ENCODE results near the gene CCL14. TPM values are rescaled to one million over a fixed set of nuclear protein-coding genes. Genes with fewer than 3 reads are reported as not detected.
A peak's percentile ranks its signal among the peaks of the same experiment; 100 is the strongest.
"Not testable (repeated sequence)": the region's sequence is repeated elsewhere in the genome, so short reads cannot be mapped to it uniquely, and the experiment has no call there.

Gene CCL14
- polyA plus RNA-seq, 4 donors = 5.4 to 61.9 (median 6.3) TPM

DNA sequence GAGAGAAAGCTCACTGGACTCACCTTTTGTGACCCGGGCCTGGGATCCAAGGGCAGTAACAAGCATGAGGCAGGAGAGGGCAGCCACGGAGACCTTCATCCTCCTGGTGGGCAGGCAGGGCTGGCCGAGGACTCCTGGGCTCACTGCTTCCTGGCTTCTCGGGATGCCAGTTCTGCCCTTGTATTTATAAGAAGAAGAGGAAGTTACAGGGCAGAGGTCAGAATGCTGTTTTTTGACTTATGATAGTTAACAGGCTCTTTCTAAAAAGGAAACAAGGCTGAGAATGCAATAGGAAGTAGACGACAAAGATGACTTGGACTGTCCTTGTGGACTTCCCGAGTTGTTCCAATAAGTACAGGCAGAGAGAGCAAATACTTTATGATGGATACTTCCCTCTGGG is 31.3 kb upstream of the CCL14 start, which contains the start of gene CCL23:
CCL23 (minus strand) TSS at position 174 of the 400 bp plus-strand sequence; CDS start at position 99, 75 bp downstream.
- no peaks in the 10 kb centered on the region for H3K27me3 ChIP-seq (ENCODE audit: control insufficient read depth in 3 of 3, insufficient read depth in 3 of 3, low read length in 3 of 3)
- FAIRE-seq (no peak), DNase-seq (no peak)
- WGBS, 3 donors = 27 to 53% (median 51%) methylated on average over 6 of the region's 6 CpGs
- no peak within 1 kb of the TSS for H3K27ac ChIP-seq (ENCODE audit: low read depth in 1 of 3, low read length in 2 of 3)
- peaks cover 0 to 2% of the 10 kb centered on the region in 2 donors for H3K9me3 ChIP-seq (ENCODE audit: control insufficient read depth in 2 of 2, insufficient read depth in 1 of 2, low read depth in 1 of 2, low read length in 1 of 2)
- H3K36me3 ChIP-seq (ENCODE audit: control insufficient read depth in 3 of 3, insufficient read depth in 2 of 3, low read depth in 1 of 3, low read length in 3 of 3) = peaks cover 0 to 4% (median 0%) of the 10 kb centered on the region in 3 donors
- no peaks in the 10 kb centered on the region for H3K4me1 ChIP-seq (ENCODE audit: control insufficient read depth in 3 of 3, insufficient read depth in 2 of 3, low read depth in 1 of 3, low read length in 2 of 3)
- H3K4me3 ChIP-seq (ENCODE audit: low read depth in 1 of 3, low read length in 3 of 3) = no peak within 1 kb of the TSS

DNA sequence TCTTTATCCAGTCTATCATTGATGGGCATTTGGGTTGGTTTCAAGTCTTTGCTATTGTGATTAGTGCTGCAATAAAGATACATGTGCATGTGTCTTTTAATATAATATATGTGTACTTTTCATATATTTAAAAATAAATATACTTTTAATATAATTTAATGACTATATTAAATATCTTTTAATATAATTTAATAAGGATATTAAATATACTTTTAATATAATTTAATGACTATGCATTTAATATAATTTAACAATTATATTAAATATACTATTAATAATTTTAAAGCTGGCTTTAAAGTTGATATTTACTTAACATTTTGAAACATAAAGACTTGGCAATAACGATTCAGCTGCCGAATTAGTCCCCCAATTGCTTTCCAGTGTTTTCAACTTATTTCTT is 30.0 kb upstream of the CCL14 start:
- Histone ChIP-seq H3K9me3 (ENCODE audit: control insufficient read depth in 2 of 2, insufficient read depth in 1 of 2, low read depth in 1 of 2, low read length in 1 of 2) (peaks cover 0 to 9% of the 10 kb centered on the region in 2 donors), H3K4me1 (ENCODE audit: control insufficient read depth in 3 of 3, insufficient read depth in 2 of 3, low read depth in 1 of 3, low read length in 2 of 3) (no peaks in the 10 kb centered on the region), H3K27me3 (ENCODE audit: control insufficient read depth in 3 of 3, insufficient read depth in 3 of 3, low read length in 3 of 3) (no peaks in the 10 kb centered on the region), H3K36me3 (ENCODE audit: control insufficient read depth in 3 of 3, insufficient read depth in 2 of 3, low read depth in 1 of 3, low read length in 3 of 3) (peaks cover 0 to 14% (median 0%) of the 10 kb centered on the region in 3 donors), H3K4me3 (ENCODE audit: low read depth in 1 of 3, low read length in 3 of 3) (no peak overlapping the region), H3K27ac (ENCODE audit: low read depth in 1 of 3, low read length in 2 of 3) (no peak overlapping the region)
- 93 to 99% (median 95%) methylated on average over 2 of the region's 2 CpGs for WGBS, 3 donors
- FAIRE-seq (no peak), DNase-seq (no peak)

DNA sequence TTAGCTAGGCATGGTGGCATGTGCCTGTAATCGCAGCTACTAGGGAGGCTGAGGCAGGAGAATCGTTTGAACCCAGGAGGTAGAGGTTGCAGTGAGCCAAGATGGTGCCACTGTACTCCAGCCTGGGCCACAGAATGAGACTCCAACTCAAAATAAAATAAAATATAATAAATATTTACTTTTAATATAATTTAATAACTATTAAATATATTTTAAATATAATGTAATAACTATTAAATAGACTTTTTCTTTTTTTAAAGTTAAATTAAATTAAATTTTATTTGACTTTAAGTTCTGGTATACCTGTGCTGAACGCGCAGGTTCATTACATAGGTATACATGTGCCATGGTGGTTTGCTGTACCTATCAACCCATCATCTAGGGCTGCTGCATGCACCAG is 29.4 kb upstream of the CCL14 start:
- not testable (repeated sequence) for H3K27me3 ChIP-seq (ENCODE audit: control insufficient read depth in 3 of 3, insufficient read depth in 3 of 3, low read length in 3 of 3); H3K4me1 ChIP-seq (ENCODE audit: control insufficient read depth in 3 of 3, insufficient read depth in 2 of 3, low read depth in 1 of 3, low read length in 2 of 3); H3K4me3 ChIP-seq (ENCODE audit: low read depth in 1 of 3, low read length in 3 of 3); H3K27ac ChIP-seq (ENCODE audit: low read depth in 1 of 3, low read length in 2 of 3); FAIRE-seq; DNase-seq
- Histone ChIP-seq H3K9me3 (ENCODE audit: control insufficient read depth in 2 of 2, insufficient read depth in 1 of 2, low read depth in 1 of 2, low read length in 1 of 2) (peaks cover 0 to 11% of the 10 kb centered on the region in 2 donors), H3K36me3 (ENCODE audit: control insufficient read depth in 3 of 3, insufficient read depth in 2 of 3, low read depth in 1 of 3, low read length in 3 of 3) (peaks cover 0 to 16% (median 0%) of the 10 kb centered on the region in 3 donors)
- 90 to 94% (median 93%) methylated on average over 4 of the region's 4 CpGs for WGBS, 3 donors

DNA sequence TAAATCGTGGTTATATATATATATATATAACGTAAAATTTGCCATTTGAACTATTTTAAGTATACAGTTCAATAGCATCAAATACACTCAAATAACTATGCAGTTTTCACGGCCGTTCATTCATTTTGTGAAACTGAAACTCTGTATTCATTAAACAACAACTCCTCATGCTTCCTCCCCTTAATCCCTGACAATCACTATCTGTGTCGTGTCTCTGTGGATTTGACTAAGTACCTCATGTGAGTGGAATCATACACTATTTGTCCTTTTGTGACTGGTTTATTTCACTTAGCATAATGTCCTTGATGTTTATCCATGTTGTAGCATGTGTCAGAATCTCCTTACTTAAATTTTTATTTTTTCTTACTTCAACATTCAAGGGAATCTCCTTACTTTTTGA is 28.4 kb upstream of the CCL14 start:
- H3K9me3 ChIP-seq (ENCODE audit: control insufficient read depth in 2 of 2, insufficient read depth in 1 of 2, low read depth in 1 of 2, low read length in 1 of 2) = peaks cover 0 to 14% of the 10 kb centered on the region in 2 donors
- no peak overlapping the region for H3K27ac ChIP-seq (ENCODE audit: low read depth in 1 of 3, low read length in 2 of 3)
- DNase-seq (no peak), FAIRE-seq (no peak)
- H3K4me3 ChIP-seq (ENCODE audit: low read depth in 1 of 3, low read length in 3 of 3) = no peak overlapping the region
- H3K27me3 ChIP-seq (ENCODE audit: control insufficient read depth in 3 of 3, insufficient read depth in 3 of 3, low read length in 3 of 3) = no peaks in the 10 kb centered on the region
- 67 to 83% (median 79%) methylated on average over 5 of the region's 5 CpGs for WGBS, 3 donors
- H3K4me1 ChIP-seq (ENCODE audit: control insufficient read depth in 3 of 3, insufficient read depth in 2 of 3, low read depth in 1 of 3, low read length in 2 of 3) = no peaks in the 10 kb centered on the region
- H3K36me3 ChIP-seq (ENCODE audit: control insufficient read depth in 3 of 3, insufficient read depth in 2 of 3, low read depth in 1 of 3, low read length in 3 of 3) = peaks cover 0 to 20% (median 0%) of the 10 kb centered on the region in 3 donors

DNA sequence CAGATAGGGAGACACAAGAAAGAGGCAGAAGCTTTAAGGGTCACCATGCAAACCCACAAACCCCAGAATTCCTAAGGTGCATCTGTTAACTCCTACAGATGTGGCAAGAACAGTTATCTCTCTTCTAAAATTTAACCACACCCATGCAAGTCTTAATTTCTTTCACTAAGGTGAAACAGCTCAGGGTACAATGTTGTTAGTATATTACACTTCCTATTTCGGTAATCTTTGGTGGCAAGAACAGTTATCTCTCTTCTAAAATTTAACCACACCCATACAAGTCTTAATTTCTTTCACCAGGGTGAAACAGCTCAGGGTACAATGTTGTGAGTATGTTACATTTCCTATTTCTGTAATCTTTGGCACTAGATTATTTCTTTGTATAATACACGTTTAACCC is 24.7 kb upstream of the CCL14 start:
- Histone ChIP-seq H3K4me1 (ENCODE audit: control insufficient read depth in 3 of 3, insufficient read depth in 2 of 3, low read depth in 1 of 3, low read length in 2 of 3) (no peaks in the 10 kb centered on the region), H3K9me3 (ENCODE audit: control insufficient read depth in 2 of 2, insufficient read depth in 1 of 2, low read depth in 1 of 2, low read length in 1 of 2) (peaks cover 0 to 38% of the 10 kb centered on the region in 2 donors), H3K4me3 (ENCODE audit: low read depth in 1 of 3, low read length in 3 of 3) (no peak overlapping the region), H3K27ac (ENCODE audit: low read depth in 1 of 3, low read length in 2 of 3) (no peak overlapping the region), H3K27me3 (ENCODE audit: control insufficient read depth in 3 of 3, insufficient read depth in 3 of 3, low read length in 3 of 3) (peaks cover 0 to 3% (median 0%) of the 10 kb centered on the region in 3 donors), H3K36me3 (ENCODE audit: control insufficient read depth in 3 of 3, insufficient read depth in 2 of 3, low read depth in 1 of 3, low read length in 3 of 3) (peaks cover 0 to 20% (median 0%) of the 10 kb centered on the region in 3 donors)
- WGBS, 3 donors = 77 to 83% (median 81%) methylated on average over 2 of the region's 2 CpGs
- FAIRE-seq = no peak
- DNase-seq = no peak

DNA sequence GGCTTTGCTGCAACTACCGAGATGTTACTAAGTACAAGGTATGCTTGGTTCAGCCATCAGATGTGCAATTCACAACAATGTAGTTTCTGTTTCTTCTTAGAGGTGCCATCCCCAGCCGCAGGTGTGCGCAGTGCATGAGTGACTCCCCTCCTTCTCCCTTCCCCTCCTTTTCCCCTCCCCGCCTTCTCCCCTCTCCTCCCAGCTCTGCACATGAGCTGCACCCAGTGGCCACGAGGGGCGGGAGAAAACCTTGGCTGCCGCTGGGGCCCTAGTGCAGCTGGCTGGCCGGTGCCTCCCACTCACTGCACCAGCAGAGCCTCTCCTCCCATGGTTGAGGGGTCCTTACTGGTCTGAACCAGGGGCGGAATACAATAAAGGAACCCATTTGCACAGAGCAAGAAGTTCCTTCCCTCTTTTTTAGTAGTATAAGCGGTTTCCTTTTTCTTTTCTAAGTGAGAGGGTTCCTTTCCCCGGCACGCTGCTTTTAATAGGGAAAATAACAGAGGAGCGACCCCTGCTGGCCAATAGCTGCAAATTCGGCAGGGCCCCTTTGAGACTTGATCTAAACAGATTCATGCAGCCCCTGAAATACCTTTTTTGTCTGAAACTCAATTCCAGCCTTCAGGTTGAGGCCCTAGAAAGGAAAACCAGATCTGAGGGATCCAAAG is 22.6 kb upstream of the CCL14 start:
- H3K36me3 ChIP-seq (ENCODE audit: control insufficient read depth in 3 of 3, insufficient read depth in 2 of 3, low read depth in 1 of 3, low read length in 3 of 3) = peaks cover 0 to 20% (median 0%) of the 10 kb centered on the region in 3 donors
- no peak for FAIRE-seq
- WGBS, 3 donors = 82 to 87% (median 87%) methylated on average over 14 of the region's 14 CpGs

DNA sequence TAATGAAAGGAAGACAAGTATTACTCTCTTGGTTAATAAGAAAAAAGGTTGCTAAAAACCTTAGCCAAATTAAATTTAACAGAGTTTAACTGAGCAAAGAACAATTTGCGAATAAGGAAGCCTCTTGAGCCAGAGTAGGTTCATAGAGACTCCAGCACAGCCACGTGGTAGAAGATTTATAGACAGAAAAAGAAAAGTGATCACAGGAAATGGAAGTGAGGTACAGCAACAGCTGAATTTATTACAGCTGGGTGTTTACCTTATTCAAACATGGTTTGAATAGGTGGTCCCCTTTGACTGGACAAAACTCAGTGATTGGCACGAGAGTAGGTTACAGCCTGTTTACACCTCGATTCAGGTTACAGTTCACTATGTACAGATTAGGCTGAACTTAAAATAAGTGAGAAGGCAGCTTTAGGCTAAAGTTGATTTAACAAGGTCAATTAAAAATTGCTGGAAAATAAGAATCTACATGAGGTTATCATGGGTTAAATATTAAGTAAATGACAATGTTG is 18.1 kb upstream of the CCL14 start:
- peaks cover 0 to 3% (median 0%) of the 10 kb centered on the region in 3 donors for H3K27me3 ChIP-seq (ENCODE audit: control insufficient read depth in 3 of 3, insufficient read depth in 3 of 3, low read length in 3 of 3)
- H3K27ac ChIP-seq (ENCODE audit: low read depth in 1 of 3, low read length in 2 of 3) = peak overlapping the region in 1 of 3 donors; percentile 20
- H3K4me3 ChIP-seq (ENCODE audit: low read depth in 1 of 3, low read length in 3 of 3) = no peak overlapping the region
- H3K9me3 ChIP-seq (ENCODE audit: control insufficient read depth in 2 of 2, insufficient read depth in 1 of 2, low read depth in 1 of 2, low read length in 1 of 2) = peaks cover 0 to 20% of the 10 kb centered on the region in 2 donors
- DNase-seq (peak; percentile 27 to 36), FAIRE-seq (no peak)
- H3K36me3 ChIP-seq (ENCODE audit: control insufficient read depth in 3 of 3, insufficient read depth in 2 of 3, low read depth in 1 of 3, low read length in 3 of 3) = no peaks in the 10 kb centered on the region
- WGBS, 3 donors = 15 to 33% (median 20%) methylated on average over 4 of the region's 4 CpGs
- H3K4me1 ChIP-seq (ENCODE audit: control insufficient read depth in 3 of 3, insufficient read depth in 2 of 3, low read depth in 1 of 3, low read length in 2 of 3) = peaks cover 0 to 22% (median 8%) of the 10 kb centered on the region in 3 donors

More for the DNA sequence above, 22.6 kb upstream of the CCL14 start:
- Histone ChIP-seq H3K4me1 (ENCODE audit: control insufficient read depth in 3 of 3, insufficient read depth in 2 of 3, low read depth in 1 of 3, low read length in 2 of 3) (peaks cover 0 to 4% (median 3%) of the 10 kb centered on the region in 3 donors), H3K27me3 (ENCODE audit: control insufficient read depth in 3 of 3, insufficient read depth in 3 of 3, low read length in 3 of 3) (peaks cover 0 to 3% (median 0%) of the 10 kb centered on the region in 3 donors), H3K9me3 (ENCODE audit: control insufficient read depth in 2 of 2, insufficient read depth in 1 of 2, low read depth in 1 of 2, low read length in 1 of 2) (peaks cover 0 to 38% of the 10 kb centered on the region in 2 donors), H3K27ac (ENCODE audit: low read depth in 1 of 3, low read length in 2 of 3) (no peak overlapping the region), H3K4me3 (ENCODE audit: low read depth in 1 of 3, low read length in 3 of 3) (no peak overlapping the region)
- no peak for DNase-seq

DNA sequence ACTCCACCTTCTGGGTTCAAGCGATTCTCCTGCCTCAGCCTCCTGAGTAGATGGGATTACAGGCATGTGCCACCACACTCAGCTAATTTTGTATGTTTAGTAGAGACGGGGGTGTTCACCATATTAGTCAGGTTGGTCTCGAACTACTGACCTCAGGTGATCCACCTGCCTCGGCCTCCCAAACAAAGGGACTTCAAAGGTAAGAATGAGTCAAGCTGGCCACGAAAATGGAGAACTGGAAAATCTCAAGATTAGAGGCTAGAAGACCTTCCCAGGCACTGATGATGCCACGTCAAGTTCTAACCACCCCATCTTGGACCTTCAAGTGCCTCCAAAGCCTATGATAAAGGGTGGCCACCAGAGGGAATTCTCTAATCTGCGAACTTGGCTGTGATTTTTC is 16.1 kb upstream of the CCL14 start:
- WGBS, 3 donors = 79 to 80% (median 79%) methylated on average over 7 of the region's 7 CpGs
- H3K27ac ChIP-seq (ENCODE audit: low read depth in 1 of 3, low read length in 2 of 3) = no peak overlapping the region

More for the DNA sequence above, 16.1 kb upstream of the CCL14 start:
- DNase-seq = no peak
- H3K27me3 ChIP-seq (ENCODE audit: control insufficient read depth in 3 of 3, insufficient read depth in 3 of 3, low read length in 3 of 3) = no peaks in the 10 kb centered on the region
- peaks cover 0 to 17% (median 3%) of the 10 kb centered on the region in 3 donors for H3K36me3 ChIP-seq (ENCODE audit: control insufficient read depth in 3 of 3, insufficient read depth in 2 of 3, low read depth in 1 of 3, low read length in 3 of 3)
- FAIRE-seq = no peak
- H3K4me1 ChIP-seq (ENCODE audit: control insufficient read depth in 3 of 3, insufficient read depth in 2 of 3, low read depth in 1 of 3, low read length in 2 of 3) = peaks cover 0 to 26% (median 8%) of the 10 kb centered on the region in 3 donors
- peaks cover 0 to 1% of the 10 kb centered on the region in 2 donors for H3K9me3 ChIP-seq (ENCODE audit: control insufficient read depth in 2 of 2, insufficient read depth in 1 of 2, low read depth in 1 of 2, low read length in 1 of 2)
- no peak overlapping the region for H3K4me3 ChIP-seq (ENCODE audit: low read depth in 1 of 3, low read length in 3 of 3)

All from small intestine (tissue), 7 donors.